Memory B cell (primary cell): ENCODE data around the gene CCDC106.

ENCODE experiments used
- ATAC-seq: fragments of 150-1000 bp; cut with Tn5 transposase; 2 replicates; pipeline ENCODE4 v1.10.0; 2021; ENCODE audit warnings: low read depth, mild to moderate bottlenecking, moderate library complexity
- DNase-seq, 2 donors: peaks; one replicate each; pipeline ENCODE4 v3.0.0; 2022; ENCODE audit warnings: low spot score in 2 of 2
- H3K27ac Mint-ChIP-seq: one replicate; pipeline ENCODE4 v1.8.0; 2022; ENCODE audit warnings: mild to moderate bottlenecking, moderate library complexity, mixed read lengths
- H3K27me3 Mint-ChIP-seq: one replicate; pipeline ENCODE4 v1.8.0; 2022; ENCODE audit warnings: mixed read lengths
- H3K36me3 Mint-ChIP-seq: one replicate; pipeline ENCODE4 v1.8.0; 2022; ENCODE audit warnings: mild to moderate bottlenecking, mixed read lengths
- H3K4me1 Mint-ChIP-seq: one replicate; pipeline ENCODE4 v1.8.0; 2022; ENCODE audit warnings: mixed read lengths
- H3K4me3 Mint-ChIP-seq: one replicate; pipeline ENCODE4 v1.8.0; 2022; ENCODE audit warnings: mild to moderate bottlenecking, moderate library complexity, mixed read lengths
- H3K9me3 Mint-ChIP-seq: one replicate; pipeline ENCODE4 v1.8.0; 2022; ENCODE audit warnings: mixed read lengths

CCDC106 gene

GRCh38 chr19:55636723-55637122 lies 11.3 kb upstream of the CCDC106 start:
- Mint-ChIP-seq H3K27me3 (no peaks in the 10 kb centered on the region), H3K36me3 (peaks cover 25% of the 10 kb centered on the region), H3K4me1 (peaks cover 44% of the 10 kb centered on the region), H3K27ac (peak overlapping the region; percentile 100), H3K4me3 (peak overlapping the region; percentile 100), H3K9me3 (peaks cover 2% of the 10 kb centered on the region)
- DNase-seq, result no peak
- ATAC-seq, result no peak

GRCh38 chr19:55637534-55637933 lies 10.5 kb upstream of the CCDC106 start:
- peaks cover 2% of the 10 kb centered on the region for H3K9me3 Mint-ChIP-seq
- DNase-seq (no peak), ATAC-seq (no peak)
- H3K27ac Mint-ChIP-seq, result peak overlapping the region; percentile 100
- peaks cover 44% of the 10 kb centered on the region for H3K4me1 Mint-ChIP-seq
- peak overlapping the region; percentile 15 for H3K4me3 Mint-ChIP-seq
- peaks cover 25% of the 10 kb centered on the region for H3K36me3 Mint-ChIP-seq
- H3K27me3 Mint-ChIP-seq, result no peaks in the 10 kb centered on the region

GRCh38 chr19:55638864-55639359 lies 9.1 kb upstream of the CCDC106 start:
- DNase-seq (peak in 1 of 2 donors; percentile 59), ATAC-seq (peak; percentile 27)
- no peak overlapping the region for H3K4me3 Mint-ChIP-seq
- peaks cover 25% of the 10 kb centered on the region for H3K36me3 Mint-ChIP-seq
- no peaks in the 10 kb centered on the region for H3K27me3 Mint-ChIP-seq
- H3K27ac Mint-ChIP-seq, result no peak overlapping the region
- peaks cover 2% of the 10 kb centered on the region for H3K9me3 Mint-ChIP-seq
- H3K4me1 Mint-ChIP-seq, result peaks cover 52% of the 10 kb centered on the region

GRCh38 chr19:55640043-55640576 lies 7.9 kb upstream of the CCDC106 start:
- H3K4me1 Mint-ChIP-seq, result peaks cover 54% of the 10 kb centered on the region

GRCh38 chr19:55640577-55641425 lies 7.2 kb upstream of the CCDC106 start, which contains the start of gene ZNF580:
Gene ZNF580 (plus strand): TSS chr19:55641002. CDS start chr19:55642509, 1,507 bp downstream.
- DNase-seq (peak in 1 of 2 donors; percentile 65), ATAC-seq (no peak)
- Mint-ChIP-seq H3K4me1 (peaks cover 53% of the 10 kb centered on the region), H3K9me3 (peaks cover 2% of the 10 kb centered on the region), H3K36me3 (peaks cover 18% of the 10 kb centered on the region), H3K4me3 (peak within 1 kb of the TSS; percentile 95), H3K27me3 (no peaks in the 10 kb centered on the region), H3K27ac (peak within 1 kb of the TSS; percentile 87)

More at GRCh38 chr19:55640043-55640576, 7.9 kb upstream of the CCDC106 start:
- Mint-ChIP-seq H3K27ac (peak overlapping the region; percentile 67), H3K4me3 (peak overlapping the region; percentile 63), H3K9me3 (peaks cover 2% of the 10 kb centered on the region), H3K27me3 (no peaks in the 10 kb centered on the region), H3K36me3 (peaks cover 21% of the 10 kb centered on the region)
- peak; percentile 72 to 74 for DNase-seq
- peak; percentile 59 for ATAC-seq

- peaks cover 2% of the 10 kb centered on the region for H3K9me3 Mint-ChIP-seq
- H3K36me3 Mint-ChIP-seq, result peaks cover 10% of the 10 kb centered on the region
- H3K4me1 Mint-ChIP-seq, result peaks cover 45% of the 10 kb centered on the region
- ATAC-seq (no peak), DNase-seq (no peak)
- H3K27ac Mint-ChIP-seq, result peak overlapping the region; percentile 87
- no peaks in the 10 kb centered on the region for H3K27me3 Mint-ChIP-seq
- H3K4me3 Mint-ChIP-seq, result peak overlapping the region; percentile 95
Measured at GRCh38 chr19:55641426-55642152, 6.4 kb upstream of the CCDC106 start.

- Mint-ChIP-seq H3K9me3 (peaks cover 2% of the 10 kb centered on the region), H3K27me3 (no peaks in the 10 kb centered on the region), H3K27ac (peak overlapping the region; percentile 93), H3K36me3 (peaks cover 8% of the 10 kb centered on the region), H3K4me3 (peak overlapping the region; percentile 95), H3K4me1 (peaks cover 44% of the 10 kb centered on the region)
- no peak for ATAC-seq
- DNase-seq, result no peak
Measured at GRCh38 chr19:55642153-55643002, 5.6 kb upstream of the CCDC106 start.

GRCh38 chr19:55643003-55643886 lies 4.8 kb upstream of the CCDC106 start, which contains the start of gene ZNF581:
Gene ZNF581 (plus strand): TSS chr19:55643649. CDS start chr19:55644572, 923 bp downstream.
- Mint-ChIP-seq H3K9me3 (no peaks in the 10 kb centered on the region), H3K4me3 (peak within 1 kb of the TSS; percentile 95), H3K4me1 (peaks cover 36% of the 10 kb centered on the region), H3K36me3 (peaks cover 2% of the 10 kb centered on the region), H3K27me3 (no peaks in the 10 kb centered on the region), H3K27ac (peak within 1 kb of the TSS; percentile 93)
- DNase-seq, result peak; percentile 75 to 84
- ATAC-seq, result peak; percentile 40

GRCh38 chr19:55643887-55644176 lies 4.2 kb upstream of the CCDC106 start:
- Mint-ChIP-seq H3K4me1 (peaks cover 40% of the 10 kb centered on the region), H3K9me3 (no peaks in the 10 kb centered on the region)

GRCh38 chr19:55644191-55644833 lies 3.7 kb upstream of the CCDC106 start:
- Mint-ChIP-seq H3K9me3 (no peaks in the 10 kb centered on the region), H3K36me3 (no peaks in the 10 kb centered on the region), H3K4me3 (peak overlapping the region; percentile 93), H3K4me1 (peaks cover 39% of the 10 kb centered on the region), H3K27ac (peak overlapping the region; percentile 93), H3K27me3 (no peaks in the 10 kb centered on the region)
- ATAC-seq (no peak), DNase-seq (no peak)

More at GRCh38 chr19:55643887-55644176, 4.2 kb upstream of the CCDC106 start:
- ATAC-seq (no peak), DNase-seq (no peak)
- Mint-ChIP-seq H3K36me3 (peaks cover 2% of the 10 kb centered on the region), H3K4me3 (peak overlapping the region; percentile 93), H3K27ac (peak overlapping the region; percentile 93), H3K27me3 (no peaks in the 10 kb centered on the region)

- DNase-seq, result no peak
- Mint-ChIP-seq H3K36me3 (no peaks in the 10 kb centered on the region), H3K4me1 (peaks cover 46% of the 10 kb centered on the region), H3K9me3 (no peaks in the 10 kb centered on the region), H3K27me3 (no peaks in the 10 kb centered on the region), H3K4me3 (peak overlapping the region; percentile 93), H3K27ac (peak overlapping the region; percentile 93)
- no peak for ATAC-seq
Measured at GRCh38 chr19:55644842-55645511, 3.0 kb upstream of the CCDC106 start.

- Mint-ChIP-seq H3K36me3 (no peaks in the 10 kb centered on the region), H3K4me1 (peaks cover 51% of the 10 kb centered on the region), H3K9me3 (no peaks in the 10 kb centered on the region), H3K27ac (peak overlapping the region; percentile 73), H3K4me3 (peak overlapping the region; percentile 60), H3K27me3 (no peaks in the 10 kb centered on the region)
- ATAC-seq, result no peak
- DNase-seq, result no peak
Measured at GRCh38 chr19:55645512-55645881, 2.5 kb upstream of the CCDC106 start.
